H1 (cell line): Measurements from ENCODE around the gene CHST2. TPM values are rescaled to one million over a fixed set of nuclear protein-coding genes. Genes with fewer than 3 reads are reported as not detected.

Experiments used
- CTCF ChIA-PET: fragments of 300-600 bp; sonication (Branson Sonifier 250); formaldehyde crosslinking; loops from one replicate; lab custom pipeline; 2021; ENCODE audit not compliant: partially characterized antibody; lab: Charles Lee
- POLR2A ChIA-PET: fragments of 300-600 bp; sonication (Branson Sonifier 250); formaldehyde crosslinking; loops from one replicate; lab custom pipeline; 2021; ENCODE audit warnings: inconsistent platforms; ENCODE audit not compliant: partially characterized antibody; lab: Charles Lee
- DNase-seq, 2 experiments: peaks; one replicate each; pipeline versions ENCODE4 v3.0.0 to v3.0.0-alpha.2; 2010 to 2022; ENCODE audit warnings: low spot score in 2 of 2, low read depth in 1 of 2, mixed read lengths in 1 of 2
- FAIRE-seq: peaks from 2 replicates; lab custom pipeline; 2011; peaks lifted over from hg19 to GRCh38; lab: Jason Lieb, UNC
- H2AFZ ChIP-seq: 2 replicates; pipeline ENCODE4 v1.8.1; 2012; ENCODE audit warnings: low read length, inconsistent platforms
- H2AK5ac ChIP-seq: 2 replicates; pipeline ENCODE4 v1.6.1; 2013; ENCODE audit warnings: low read depth, low read length
- H2BK120ac ChIP-seq: replicated peaks from 2 replicates; pipeline ENCODE3; 2013; ENCODE audit warnings: low read depth, low read length, inconsistent platforms
- H2BK12ac ChIP-seq: 2 replicates; pipeline ENCODE4 v1.6.1; 2013; ENCODE audit warnings: low read depth, low read length
- H2BK15ac ChIP-seq: 2 replicates; pipeline ENCODE4 v1.6.1; 2013; ENCODE audit warnings: low read length
- H2BK20ac ChIP-seq: 2 replicates; pipeline ENCODE4 v1.6.1; 2013; ENCODE audit warnings: low read length
- H2BK5ac ChIP-seq: 2 replicates; pipeline ENCODE4 v1.6.1; 2013; ENCODE audit warnings: low read depth, low read length
- H3K14ac ChIP-seq: 2 replicates; pipeline ENCODE4 v1.6.1; 2013; ENCODE audit warnings: inconsistent platforms; ENCODE audit not compliant: insufficient read length
- H3K18ac ChIP-seq: 2 replicates; pipeline ENCODE4 v1.6.1; 2013; ENCODE audit warnings: low read length; ENCODE audit errors: extremely low read depth
- H3K23ac ChIP-seq: 2 replicates; pipeline ENCODE4 v1.6.1; 2013; ENCODE audit warnings: inconsistent platforms; ENCODE audit not compliant: insufficient read length
- H3K23me2 ChIP-seq: 2 replicates; pipeline ENCODE4 v1.6.1; 2013; ENCODE audit warnings: low read depth, low read length
- H3K27ac ChIP-seq: 2 replicates; pipeline ENCODE4 v1.6.1; 2011; ENCODE audit warnings: low read depth, low read length, inconsistent platforms
- H3K27me3 ChIP-seq, 4 experiments: replicated peaks in 1 of 4; 1 replicate in 1 of 4; 2 replicates in 3 of 4; pipeline versions ENCODE4 v1.6.1 to v1.8.1; 2011 to 2013; ENCODE audit warnings: low read length in 3 of 4, mild to moderate bottlenecking in 3 of 4, inconsistent platforms in 2 of 4, mixed read lengths in 2 of 4, moderate library complexity in 1 of 4; ENCODE audit not compliant: control insufficient read depth in 3 of 4, insufficient read depth in 3 of 4; ENCODE audit errors: extremely low read depth in 1 of 4
- H3K36me3 ChIP-seq, 4 experiments: 2 replicates each; pipeline versions ENCODE4 v1.6.1 to v1.8.1; 2011 to 2013; ENCODE audit warnings: mild to moderate bottlenecking in 4 of 4, low read length in 3 of 4, moderate library complexity in 2 of 4, control low read depth in 1 of 4, inconsistent platforms in 1 of 4; ENCODE audit not compliant: insufficient read depth in 4 of 4, control insufficient read depth in 2 of 4
- H3K4ac ChIP-seq: replicated peaks from 2 replicates; pipeline ENCODE3; 2013; ENCODE audit warnings: low read length, low read depth, mixed read lengths, inconsistent platforms; ENCODE audit not compliant: insufficient read length
- H3K4me1 ChIP-seq, 4 experiments: replicated peaks in 1 of 4; 1 replicate in 1 of 4; 2 replicates in 3 of 4; pipeline versions ENCODE4 v1.6.1 to v1.8.1; 2011 to 2013; ENCODE audit warnings: low read length in 3 of 4, inconsistent platforms in 2 of 4, mixed read lengths in 1 of 4; ENCODE audit not compliant: insufficient read depth in 4 of 4, control insufficient read depth in 3 of 4
- H3K4me2 ChIP-seq, 2 experiments: 2 replicates each; pipeline versions ENCODE4 v1.6.1 to v1.8.1; 2011 to 2013; ENCODE audit warnings: low read depth in 2 of 2, low read length in 2 of 2, control low read depth in 1 of 2, inconsistent platforms in 1 of 2, mild to moderate bottlenecking in 1 of 2; ENCODE audit not compliant: insufficient read depth in 1 of 2
- H3K4me3 ChIP-seq, 4 experiments: fragments of 200-600, 300-600 bp in 1 of 4; sonication (generic), shearing (Covaris generic), sonication (Bioruptor Twin) in 1 of 4; 2 replicates each; pipeline versions ENCODE4 v1.5.1 to v1.8.1; 2011 to 2016; ENCODE audit warnings: low read length in 4 of 4, low read depth in 3 of 4, control low read depth in 2 of 4, inconsistent platforms in 2 of 4, mild to moderate bottlenecking in 2 of 4, mixed read lengths in 1 of 4, moderate library complexity in 1 of 4; ENCODE audit not compliant: insufficient read depth in 2 of 4; ENCODE audit errors: extremely low read depth in 1 of 4
- H3K56ac ChIP-seq: replicated peaks from 2 replicates; pipeline ENCODE3; 2013; ENCODE audit warnings: low read depth, mild to moderate bottlenecking, mixed read lengths, low read length, inconsistent platforms; ENCODE audit not compliant: insufficient read length
- H3K79me1 ChIP-seq: 2 replicates; pipeline ENCODE4 v1.6.1; 2013; ENCODE audit warnings: low read depth, low read length, control low read depth
- H3K79me2 ChIP-seq, 2 experiments: 2 replicates each; pipeline versions ENCODE4 v1.6.1 to v1.8.1; 2012 to 2013; ENCODE audit warnings: low read length in 2 of 2, mild to moderate bottlenecking in 2 of 2, inconsistent platforms in 1 of 2; ENCODE audit not compliant: insufficient read depth in 2 of 2, control insufficient read depth in 1 of 2
- H3K9ac ChIP-seq, 4 experiments: replicated peaks in 1 of 4; 1 replicate in 1 of 4; 2 replicates in 3 of 4; pipeline versions ENCODE4 v1.6.1 to v1.8.1; 2011 to 2013; ENCODE audit warnings: low read depth in 3 of 4, low read length in 3 of 4, control low read depth in 2 of 4, mild to moderate bottlenecking in 2 of 4, moderate library complexity in 2 of 4, inconsistent platforms in 1 of 4; ENCODE audit errors: extremely low read depth in 1 of 4
- H3K9me3 ChIP-seq, 2 experiments: 2 replicates each; pipeline versions ENCODE4 v1.6.1 to v1.8.1; 2012 to 2013; ENCODE audit warnings: mild to moderate bottlenecking in 2 of 2, moderate library complexity in 2 of 2, control low read depth in 1 of 2, inconsistent platforms in 1 of 2, low read depth in 1 of 2, low read length in 1 of 2, mixed read lengths in 1 of 2; ENCODE audit not compliant: insufficient read depth in 2 of 2
- H4K20me1 ChIP-seq, 2 experiments: replicated peaks in 1 of 2; 2 replicates each; pipeline versions ENCODE3 to v1.8.1; 2011 to 2013; ENCODE audit warnings: inconsistent platforms in 2 of 2, low read length in 2 of 2, mild to moderate bottlenecking in 1 of 2; ENCODE audit not compliant: insufficient read depth in 2 of 2, control insufficient read depth in 1 of 2
- H4K5ac ChIP-seq: 2 replicates; pipeline ENCODE4 v1.6.1; 2013; ENCODE audit warnings: low read length, low read depth, mixed read lengths, inconsistent platforms; ENCODE audit not compliant: insufficient read length
- H4K8ac ChIP-seq: 2 replicates; pipeline ENCODE4 v1.8.0; 2013; ENCODE audit warnings: mild to moderate bottlenecking, moderate library complexity, low read length, inconsistent platforms; ENCODE audit not compliant: insufficient read depth; ENCODE audit errors: extremely low read depth
- H4K91ac ChIP-seq: replicated peaks from 2 replicates; pipeline ENCODE3; 2013; ENCODE audit warnings: low read length, mixed read lengths, inconsistent platforms; ENCODE audit not compliant: insufficient read length
- BCL11A ChIP-seq, 2 experiments: IDR thresholded peaks; one replicate each; pipeline ENCODE4 v1.6.1; 2011; ENCODE audit warnings: low read depth in 2 of 2, low read length in 2 of 2, mild to moderate bottlenecking in 2 of 2
- CREB1 ChIP-seq: IDR thresholded peaks from 2 replicates; pipeline ENCODE4 v1.6.1; 2012; ENCODE audit warnings: inconsistent platforms
- NRF1 ChIP-seq: IDR thresholded peaks from 2 replicates; pipeline ENCODE4 v1.6.1; 2011; ENCODE audit warnings: mild to moderate bottlenecking, low read depth, low read length, improper control_type of control experiment
- PHF8 ChIP-seq: fragments of 200-600 bp; sonication (generic); conservative IDR thresholded peaks from 2 replicates; pipeline ENCODE4 v1.7.1; 2012; ENCODE audit warnings: low read depth, mild to moderate bottlenecking, inconsistent platforms, low read length, moderate library complexity
- POLR2A ChIP-seq, 2 experiments: IDR thresholded peaks; 1 replicate in 1 of 2; 2 replicates in 1 of 2; pipeline ENCODE4 v1.6.1; 2011; ENCODE audit warnings: low read depth in 2 of 2, low read length in 2 of 2, mild to moderate bottlenecking in 2 of 2; ENCODE audit errors: control extremely low read depth in 1 of 2
- TBP ChIP-seq: IDR thresholded peaks from 2 replicates; pipeline ENCODE4 v1.6.1; 2011; ENCODE audit warnings: low read depth, low read length, improper control_type of control experiment
- TEAD4 ChIP-seq: IDR thresholded peaks from 2 replicates; pipeline ENCODE4 v1.6.1; 2012; ENCODE audit warnings: low read depth, low read length, inconsistent platforms, mixed read lengths
- WGBS, 2 experiments: shearing (Covaris generic) in 1 of 2; methylation state at CpG; one replicate each; pipeline versions ENCODE4 v1.1.6 to v1.1.7; 2013 to 2015; ENCODE audit warnings: low lambda C conversion rate in 2 of 2, mixed read lengths in 2 of 2, inconsistent platforms in 1 of 2, low coverage in 1 of 2, missing lambda C conversion rate in 1 of 2; ENCODE audit not compliant: insufficient replicate concordance in 2 of 2, insufficient coverage in 1 of 2, insufficient read length in 1 of 2; ENCODE audit errors: extremely low coverage in 1 of 2, missing lambda C conversion rate in 1 of 2; 5-methylcytosine and 5-hydroxymethylcytosine counted together
- polyA plus RNA-seq, 7 experiments: library from polyadenylated mRNA; depleted of rRNA in 3 of 7; stranded (reverse) in 5 of 7; unstranded in 2 of 7; fragments of >200 nt in 5 of 7; fragments of 200-250 nt in 2 of 7; gene quantifications; 1 replicate in 5 of 7; 2 replicates in 1 of 7; 4 replicates in 1 of 7; pipeline versions ENCODE4 v1.2.1 to v1.2.3, GENCODE V29; 2011 to 2013; ENCODE audit warnings: missing spikeins in 2 of 7, mixed read lengths in 2 of 7
- total RNA-seq: library from RNA; stranded (reverse); fragmentation: NEBNext Ultra II Directional; extraction: Animal tissue kit (Norgen Biotek cat#: 25700); gene quantifications from 2 replicates; pipeline ENCODE4 v1.2.1, GENCODE V29; 2021

Gene CHST2
- total and polyA plus RNA-seq, 2 of the 8 experiments (the other 6 are each of a cell fraction or from before 2014, with no cell fraction given): 3.2 to 15.1 TPM

GRCh38 chr3:143173242-143173641, 53.7 kb downstream of the CHST2 start:
- Histone ChIP-seq H2BK12ac (no peak overlapping the region), H3K9ac (no peak overlapping the region), H2BK5ac (no peak overlapping the region), H3K4me2 (no peak overlapping the region), H3K27me3 (peaks cover 0 to 1% (median 0%) of the 10 kb centered on the region in 4 experiments; a peak in 1 of 7 replicates), H4K8ac (no peak overlapping the region), H2BK120ac (no peak overlapping the region), H3K23me2 (no peaks in the 10 kb centered on the region), H2AK5ac (no peak overlapping the region), H2BK15ac (no peak overlapping the region), H3K23ac (no peak overlapping the region), H3K36me3 (no peaks in the 10 kb centered on the region), H3K79me1 (no peaks in the 10 kb centered on the region), H4K5ac (no peak overlapping the region), H4K20me1 (no peaks in the 10 kb centered on the region), H3K18ac (no peak overlapping the region), H3K56ac (no peak overlapping the region), H3K4ac (no peak overlapping the region), H3K4me1 (no peaks in the 10 kb centered on the region), H2AFZ (no peak overlapping the region), H3K4me3 (no peak overlapping the region), H2BK20ac (no peak overlapping the region), H3K27ac (no peak overlapping the region), H3K14ac (no peak overlapping the region), H3K9me3 (peaks cover 0 to 8% of the 10 kb centered on the region in 2 experiments; a peak in 2 of 4 replicates), H3K79me2 (no peaks in the 10 kb centered on the region), H4K91ac (no peak overlapping the region)
- POLR2A ChIA-PET: no interaction called here
- CTCF ChIA-PET: no interaction called here
- no peak for DNase-seq
- no peak for FAIRE-seq
- 83% methylated on average over 1 of the region's 1 CpG; no CpG with 5 or more reads in 1 of the 2 experiments for WGBS, 2 experiments
- no peak for TF ChIP-seq PHF8
- no peak for TF ChIP-seq CREB1
- TF ChIP-seq TEAD4: no peak
- no peak for TF ChIP-seq TBP
- no peak for TF ChIP-seq POLR2A (IDR thresholded peaks at IDR 0.05; ENCODE audit: control extremely low read depth in 1 of 2, low read depth in 2 of 2, low read length in 2 of 2)
- no peak for TF ChIP-seq BCL11A (IDR thresholded peaks at IDR 0.05; ENCODE audit: low read depth in 2 of 2, low read length in 2 of 2)
- TF ChIP-seq NRF1: no peak
